ENCODE data around the gene LNPEP. TPM values are rescaled to one million over a fixed set of nuclear protein-coding genes. Genes with fewer than 3 reads are reported as not detected.
"Not testable (repeated sequence)": the region's sequence is repeated elsewhere in the genome, so short reads cannot be mapped to it uniquely, and the experiment has no call there.

The LNPEP gene
- total RNA-seq, 1 donor from 2014 or later: 49.6 TPM

- DNase-seq (ENCODE audit: missing footprints): no peak
- intact Hi-C loops (cut with DNase I): no loop called here
Observed at GRCh38 chr5:96926276-96926675, 9.6 kb upstream of the LNPEP start.

GRCh38 chr5:96927008-96927407 is 8.9 kb upstream of the LNPEP start:
- DNase-seq (ENCODE audit: missing footprints): no peak
- intact Hi-C loops (cut with DNase I): no loop called here
- ATAC-seq: no peak

More at GRCh38 chr5:96926276-96926675, 9.6 kb upstream of the LNPEP start:
- no peak for ATAC-seq

- no peak for DNase-seq (ENCODE audit: missing footprints)
- ATAC-seq: no peak
- intact Hi-C loops (cut with DNase I): no loop called here
Observed at GRCh38 chr5:96928931-96929708, 6.8 kb upstream of the LNPEP start.

- no peak for DNase-seq (ENCODE audit: missing footprints)
- intact Hi-C loops (cut with DNase I): no loop called here
- ATAC-seq: no peak
Observed at GRCh38 chr5:96930058-96930457, 5.8 kb upstream of the LNPEP start.

- no peak for DNase-seq (ENCODE audit: missing footprints)
- intact Hi-C loops (cut with DNase I): no loop called here
- no peak for ATAC-seq
Observed at GRCh38 chr5:96930589-96930988, 5.3 kb upstream of the LNPEP start.

DNA sequence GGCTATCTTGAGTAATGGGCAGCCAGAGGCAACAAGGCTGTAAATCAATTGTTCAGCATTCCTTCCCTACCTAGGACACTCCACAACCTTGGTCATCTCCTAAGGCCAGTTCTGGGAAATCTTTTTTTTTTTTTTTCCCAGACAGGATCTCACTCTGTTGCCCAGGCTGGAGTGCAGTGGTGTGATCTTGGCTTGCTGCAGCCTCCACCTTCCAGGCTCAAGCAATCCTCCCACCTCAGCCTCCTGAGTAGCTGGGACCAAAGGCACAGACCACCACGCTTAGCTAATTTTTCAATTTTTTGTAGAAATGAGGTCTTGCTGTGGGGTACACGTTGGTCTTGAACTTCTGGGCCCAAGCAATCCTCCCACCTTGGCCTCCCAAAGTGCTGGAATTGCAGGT is 4.8 kb upstream of the LNPEP start:
- ATAC-seq; intact Hi-C loops (cut with DNase I); DNase-seq (ENCODE audit: missing footprints): not testable (repeated sequence)

DNA sequence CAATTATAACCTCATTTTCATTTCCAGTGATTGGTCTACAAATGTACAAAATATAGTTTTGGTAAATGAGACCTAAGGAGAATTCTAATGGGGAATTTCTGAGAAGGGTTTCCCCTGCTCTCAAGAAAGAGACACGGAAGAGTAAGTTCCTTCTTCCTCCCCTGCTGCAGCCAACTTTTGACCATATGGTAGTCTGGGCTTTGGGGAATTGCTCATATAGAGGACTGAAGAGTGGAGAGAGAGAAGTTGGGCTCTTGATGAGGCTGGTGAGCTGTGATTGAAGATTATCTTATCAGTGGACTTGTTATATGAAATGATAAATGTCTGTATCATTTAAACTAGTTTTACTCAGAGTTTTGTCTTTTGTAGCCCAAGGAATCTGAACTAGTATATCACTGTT is 4.3 kb upstream of the LNPEP start:
- intact Hi-C loops (cut with DNase I): no loop called here
- no peak for DNase-seq (ENCODE audit: missing footprints)
- no peak for ATAC-seq

DNA sequence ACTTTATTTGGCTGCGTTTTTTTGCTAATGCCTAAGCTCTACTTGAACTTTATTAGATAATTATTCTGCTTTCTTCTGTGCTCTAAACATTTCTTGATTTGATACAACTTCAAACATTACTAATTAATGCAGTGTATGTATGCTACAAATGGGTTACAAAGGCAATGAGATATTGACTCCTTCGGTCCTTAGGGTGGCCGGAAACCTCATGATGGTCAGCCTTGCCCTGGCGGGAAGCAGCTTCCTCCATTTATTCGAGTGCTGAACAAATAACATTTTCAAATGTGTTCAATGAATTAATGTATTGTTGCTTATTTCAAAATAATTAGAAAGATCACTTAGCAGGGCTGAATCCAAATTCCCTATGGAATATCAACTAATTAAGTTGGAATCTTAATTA is 3.9 kb upstream of the LNPEP start:
- intact Hi-C loops (cut with DNase I): no loop called here
- ATAC-seq (no peak), DNase-seq (ENCODE audit: missing footprints) (no peak)

GRCh38 chr5:96933764-96934707 is 1.8 kb upstream of the LNPEP start:
- intact Hi-C loops (cut with DNase I): no loop called here
- no peak for ATAC-seq
- no peak for DNase-seq (ENCODE audit: missing footprints)

DNA sequence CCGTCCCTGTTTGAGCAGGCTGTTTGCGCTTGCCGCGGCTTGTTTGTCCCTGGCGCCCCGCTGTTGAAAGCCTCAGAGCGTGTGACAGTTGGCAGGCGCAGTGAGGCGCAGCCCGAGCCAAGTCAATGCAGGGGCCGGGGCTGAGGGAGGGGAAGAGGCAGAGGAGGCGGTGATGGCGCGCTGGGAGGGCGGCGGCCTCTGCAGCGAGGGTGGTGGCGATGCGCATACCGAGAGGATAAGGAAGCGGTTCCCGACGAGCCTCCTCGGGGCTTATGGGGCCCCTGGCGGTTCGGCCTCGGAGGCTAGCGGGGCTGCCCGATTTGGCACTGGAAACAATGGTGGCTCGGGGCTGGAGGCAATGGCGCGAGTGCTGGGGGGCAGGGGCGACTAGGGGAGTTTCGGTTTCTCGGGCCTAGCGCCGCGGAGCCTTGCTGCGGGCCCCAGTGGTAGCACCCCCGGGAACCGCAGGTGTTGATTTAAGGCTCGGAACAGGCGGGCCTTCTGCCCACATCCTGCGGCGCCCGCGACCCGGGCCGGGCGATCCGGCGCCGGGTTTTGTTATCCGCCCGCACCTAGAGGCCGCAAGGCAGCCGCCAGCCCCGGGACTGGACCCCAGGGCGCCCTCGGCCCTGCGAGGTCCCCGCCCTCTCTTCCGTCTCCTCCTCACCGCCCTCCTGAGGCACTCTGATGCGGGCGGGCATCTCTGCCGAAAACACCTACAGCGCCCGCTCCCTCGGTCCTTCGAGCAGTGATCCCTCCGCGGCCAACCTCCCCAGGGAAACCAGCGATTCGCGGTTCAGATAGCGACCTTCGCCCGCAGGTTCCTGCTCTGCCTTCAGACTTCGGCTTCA is 947 bp upstream of the LNPEP start:
- ATAC-seq (peak; percentile 90), DNase-seq (ENCODE audit: missing footprints) (peak; percentile 97)
- intact Hi-C loops (cut with DNase I): loop anchor here (5.0 kb wide), 2 partner anchors 128 to 273 kb away; partner anchors contain the start of genes CAST and ERAP1

GRCh38 chr5:96936431-96937320 is 796 bp downstream of the LNPEP start:
- ATAC-seq (no peak), DNase-seq (ENCODE audit: missing footprints) (peak; percentile 69)
- intact Hi-C loops (cut with DNase I): loop anchor here (2.0 to 5.0 kb wide), 3 partner anchors 30 to 274 kb away; partner anchors contain the start of genes CAST and ERAP1

- DNase-seq (ENCODE audit: missing footprints) (no peak), ATAC-seq (no peak)
- intact Hi-C loops (cut with DNase I): no loop called here
Observed at GRCh38 chr5:96940586-96940985, 4.7 kb downstream of the LNPEP start.

GRCh38 chr5:96941140-96941539 is 5.3 kb downstream of the LNPEP start:
- intact Hi-C loops (cut with DNase I): no loop called here
- ATAC-seq: no peak
- DNase-seq (ENCODE audit: missing footprints): no peak

DNA sequence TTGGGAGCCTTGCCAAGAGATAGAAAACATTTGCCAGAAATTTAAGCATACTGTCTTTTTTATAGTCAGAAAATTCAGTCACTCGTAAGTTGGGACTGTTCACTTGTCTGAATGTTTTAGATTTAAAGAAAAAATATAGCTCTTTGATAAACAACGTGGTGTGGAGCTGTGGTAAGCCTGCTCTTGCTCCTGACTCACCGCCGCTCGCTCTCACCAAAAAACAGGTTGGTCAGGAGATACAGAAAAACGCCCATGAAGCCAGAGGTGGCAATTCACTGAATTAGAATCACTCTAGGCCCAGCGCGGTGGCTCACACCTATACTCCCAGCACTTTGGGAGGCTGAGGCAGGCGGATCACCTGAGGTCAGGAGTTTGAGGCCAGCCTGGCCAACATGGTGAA is 6.2 kb downstream of the LNPEP start:
- intact Hi-C loops (cut with DNase I): no loop called here
- ATAC-seq (no peak), DNase-seq (ENCODE audit: missing footprints) (no peak)

GRCh38 chr5:96942911-96943310 is 7.0 kb downstream of the LNPEP start:
- ATAC-seq (no peak), DNase-seq (ENCODE audit: missing footprints) (no peak)
- intact Hi-C loops (cut with DNase I): no loop called here

GRCh38 chr5:96943799-96944198 is 7.9 kb downstream of the LNPEP start:
- no peak for ATAC-seq
- no peak for DNase-seq (ENCODE audit: missing footprints)
- intact Hi-C loops (cut with DNase I): no loop called here

- ATAC-seq (no peak), DNase-seq (ENCODE audit: missing footprints) (no peak)
- intact Hi-C loops (cut with DNase I): no loop called here
Observed at GRCh38 chr5:96945144-96945897, 9.4 kb downstream of the LNPEP start.

All from Right ventricle myocardium inferior (tissue), 1 donor.